Measurements from ENCODE around the gene ADGRV1. TPM values are rescaled to one million over a fixed set of nuclear protein-coding genes. Genes with fewer than 3 reads are reported as not detected.
A peak's percentile ranks its signal among the peaks of the same experiment; 100 is the strongest.
"Not testable (repeated sequence)": the region's sequence is repeated elsewhere in the genome, so short reads cannot be mapped to it uniquely, and the experiment has no call there.

The ADGRV1 gene
- total and polyA plus RNA-seq, 9 of the 15 experiments (the other 6 are each of a cell fraction or from before 2014, with no cell fraction given): 21.7 to 156 (median 58.2) TPM

- in situ Hi-C loops (cut with MboI): loop anchor here (10.0 kb wide), 1 partner anchor 166 kb away; no protein-coding TSS in a partner anchor
- H3K9me1 ChIP-seq (ENCODE audit: control insufficient read depth, insufficient read depth, low read length); H4K20me1 ChIP-seq (replicated peaks; ENCODE audit: control insufficient read depth, insufficient read depth, low read length); H3K79me2 ChIP-seq (ENCODE audit: control insufficient read depth, insufficient read depth, low read length); H3K27me3 ChIP-seq (ENCODE audit: control insufficient read depth in 2 of 2, insufficient read depth in 2 of 2, low read length in 2 of 2); H3K4me1 ChIP-seq (replicated peaks in 1 of 2; ENCODE audit: control insufficient read depth in 2 of 2, insufficient read depth in 2 of 2, low read length in 2 of 2); ATAC-seq; H3K4me3 ChIP-seq; H3K9me3 ChIP-seq (replicated peaks; ENCODE audit: control insufficient read depth, insufficient read depth, low read depth, low read length); FAIRE-seq; H3K9ac ChIP-seq (ENCODE audit: insufficient read depth in 1 of 2, low read depth in 2 of 2, low read length in 2 of 2); H3K36me3 ChIP-seq (ENCODE audit: control insufficient read depth, insufficient read depth, low read length); POLR2A ChIA-PET; DNase-seq (ENCODE audit: extremely low read depth in 1 of 4, low spot score in 3 of 4); H2AFZ ChIP-seq (ENCODE audit: low read depth, low read length); H3K27ac ChIP-seq (ENCODE audit: extremely low read depth, low read depth, low read length); BruUV-seq (replicated peaks); H3K4me2 ChIP-seq (ENCODE audit: insufficient read depth, low read length): not testable (repeated sequence)
- WGBS (ENCODE audit: insufficient coverage, low coverage, missing lambda C conversion rate): 79% methylated on average over 3 of the region's 3 CpGs
- CTCF ChIA-PET (ENCODE audit: low intra/inter-chr PET ratio): interaction anchor here (0.6 kb wide), 1 partner anchor 447 kb away, joined by 3 read pairs; no protein-coding TSS in a partner anchor
- intact Hi-C loops (cut with micrococcal nuclease): loop anchor here (10.0 kb wide), 1 partner anchor 126 kb away; the partner anchor contains the start of genes MBLAC2 and POLR3G
- peak; percentile 85 for TF ChIP-seq ZNF146 (CRISPR knock-in tag; IDR thresholded peaks at IDR 0.05; ENCODE audit: unreplicated experiment)
- TF ChIP-seq ADNP (tag; IDR thresholded peaks at IDR 0.05): 0 out of 2 replicates have a peak, but pooled peaks have one; percentile 26
- TF ChIP-seq BCOR (IDR thresholded peaks at IDR 0.05): peak; percentile 37; the same call in 1 of the 2 replicates
Measured at GRCh38 chr5:90600307-90600706, 41.7 kb downstream of the ADGRV1 start.

GRCh38 chr5:90601468-90601867 lies 42.9 kb downstream of the ADGRV1 start:
- intact Hi-C loops (cut with micrococcal nuclease) (loop anchor here (10.0 kb wide), 1 partner anchor 127 kb away; the partner anchor contains the start of genes MBLAC2 and POLR3G), in situ Hi-C loops (cut with MboI) (loop anchor here (10.0 kb wide), 1 partner anchor 167 kb away; no protein-coding TSS in a partner anchor)
- Histone ChIP-seq H3K4me3 (no peak overlapping the region), H3K9ac (ENCODE audit: insufficient read depth in 1 of 2, low read depth in 2 of 2, low read length in 2 of 2) (no peak overlapping the region), H3K4me2 (ENCODE audit: insufficient read depth, low read length) (no peak overlapping the region), H4K20me1 (replicated peaks; ENCODE audit: control insufficient read depth, insufficient read depth, low read length) (no peaks in the 10 kb centered on the region), H3K4me1 (replicated peaks in 1 of 2; ENCODE audit: control insufficient read depth in 2 of 2, insufficient read depth in 2 of 2, low read length in 2 of 2) (peaks cover 0 to 9% of the 10 kb centered on the region in 2 experiments; a peak in 3 of 5 replicates), H3K79me2 (ENCODE audit: control insufficient read depth, insufficient read depth, low read length) (peaks cover 7% of the 10 kb centered on the region; the same call in 1 of the 3 replicates), H3K9me3 (replicated peaks; ENCODE audit: control insufficient read depth, insufficient read depth, low read depth, low read length) (no peaks in the 10 kb centered on the region), H3K27ac (ENCODE audit: extremely low read depth, low read depth, low read length) (no peak overlapping the region), H3K9me1 (ENCODE audit: control insufficient read depth, insufficient read depth, low read length) (no peaks in the 10 kb centered on the region), H3K36me3 (ENCODE audit: control insufficient read depth, insufficient read depth, low read length) (no peaks in the 10 kb centered on the region), H2AFZ (ENCODE audit: low read depth, low read length) (peak overlapping the region; percentile 22; the same call in 1 of the 2 replicates), H3K27me3 (ENCODE audit: control insufficient read depth in 2 of 2, insufficient read depth in 2 of 2, low read length in 2 of 2) (no peaks in the 10 kb centered on the region)
- no TSS peak for BruUV-seq (replicated peaks)
- no peak for TF ChIP-seq EP300 (IDR thresholded peaks at IDR 0.05; ENCODE audit: low read length)
- TF ChIP-seq TAL1 (IDR thresholded peaks at IDR 0.05): no peak
- no peak for TF ChIP-seq ZNF507 (tag; conservative IDR thresholded peaks at IDR 0.05)
- FAIRE-seq: no peak
- WGBS (ENCODE audit: insufficient coverage, low coverage, missing lambda C conversion rate): 51% methylated on average over 2 of the region's 2 CpGs
- DNase-seq (ENCODE audit: extremely low read depth in 1 of 4, low spot score in 3 of 4): no peak
- ChIA-PET CTCF (ENCODE audit: low intra/inter-chr PET ratio) (no interaction called here), POLR2A (interaction anchor here (0.6 kb wide), 1 partner anchor 779 kb away, joined by 3 read pairs; no protein-coding TSS in a partner anchor)
- ATAC-seq: no peak

Measured in K562 (cell line).